Measurements from ENCODE around the gene MYO7B.

DNA sequence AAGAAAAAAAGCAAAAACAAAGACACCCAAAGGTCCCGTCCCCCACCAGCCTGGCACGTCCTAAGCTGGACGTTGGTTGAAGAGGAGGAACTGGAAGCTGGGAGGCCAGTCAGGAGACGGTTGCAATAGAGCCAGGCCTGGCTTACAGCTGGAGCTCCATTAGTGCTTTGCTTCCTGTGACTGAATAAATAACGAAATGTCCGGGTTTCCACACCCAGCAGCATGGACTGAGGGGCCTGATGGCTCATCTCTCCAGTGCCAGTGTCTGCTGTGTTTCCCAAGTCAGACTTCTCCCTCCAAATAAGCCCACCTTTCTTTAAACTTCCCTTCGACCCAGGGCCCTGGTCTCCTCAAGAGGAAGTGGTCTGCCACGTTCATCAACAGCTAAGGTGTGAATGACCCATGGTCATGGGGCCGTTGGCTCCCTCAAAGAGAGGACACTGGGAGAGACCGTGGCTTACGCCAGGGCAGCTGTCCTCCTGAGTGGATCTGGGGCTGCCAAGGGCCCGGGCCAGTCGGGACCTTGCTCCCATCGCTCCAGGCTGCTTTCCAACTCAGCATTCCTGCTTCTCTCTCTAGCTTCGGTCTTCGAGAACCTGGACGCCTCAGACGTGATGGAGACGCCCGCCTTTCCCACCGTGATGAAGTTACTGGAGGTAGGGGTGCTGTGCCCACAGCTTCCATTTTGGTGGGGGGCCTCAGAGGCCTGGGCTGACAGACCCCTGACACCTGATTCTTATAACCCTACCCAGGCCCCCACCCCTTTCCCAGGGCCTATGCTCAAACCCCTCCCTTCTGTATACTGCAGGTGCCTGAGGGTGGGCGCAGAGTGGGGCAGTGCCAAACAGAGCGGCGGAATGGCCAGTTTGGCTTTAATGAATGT, 44.9 kb downstream of the MYO7B start:
- TF ChIP-seq, protein P1, sequence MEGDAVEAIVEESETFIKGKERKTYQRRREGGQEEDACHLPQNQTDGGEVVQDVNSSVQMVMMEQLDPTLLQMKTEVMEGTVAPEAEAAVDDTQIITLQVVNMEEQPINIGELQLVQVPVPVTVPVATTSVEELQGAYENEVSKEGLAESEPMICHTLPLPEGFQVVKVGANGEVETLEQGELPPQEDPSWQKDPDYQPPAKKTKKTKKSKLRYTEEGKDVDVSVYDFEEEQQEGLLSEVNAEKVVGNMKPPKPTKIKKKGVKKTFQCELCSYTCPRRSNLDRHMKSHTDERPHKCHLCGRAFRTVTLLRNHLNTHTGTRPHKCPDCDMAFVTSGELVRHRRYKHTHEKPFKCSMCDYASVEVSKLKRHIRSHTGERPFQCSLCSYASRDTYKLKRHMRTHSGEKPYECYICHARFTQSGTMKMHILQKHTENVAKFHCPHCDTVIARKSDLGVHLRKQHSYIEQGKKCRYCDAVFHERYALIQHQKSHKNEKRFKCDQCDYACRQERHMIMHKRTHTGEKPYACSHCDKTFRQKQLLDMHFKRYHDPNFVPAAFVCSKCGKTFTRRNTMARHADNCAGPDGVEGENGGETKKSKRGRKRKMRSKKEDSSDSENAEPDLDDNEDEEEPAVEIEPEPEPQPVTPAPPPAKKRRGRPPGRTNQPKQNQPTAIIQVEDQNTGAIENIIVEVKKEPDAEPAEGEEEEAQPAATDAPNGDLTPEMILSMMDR (IDR thresholded peaks at IDR 0.05 in 4 of 5, conservative IDR thresholded peaks at IDR 0.05 in 1 of 5) = no peak
- no peak for TF ChIP-seq POLR2A (IDR thresholded peaks at IDR 0.05)
